Adipose tissue (tissue), 3 donors: Measurements from ENCODE around the gene ERCC2. TPM values are rescaled to one million over a fixed set of nuclear protein-coding genes. Genes with fewer than 3 reads are reported as not detected.
A peak's percentile ranks its signal among the peaks of the same experiment; 100 is the strongest.
"Not testable (repeated sequence)": the region's sequence is repeated elsewhere in the genome, so short reads cannot be mapped to it uniquely, and the experiment has no call there.

Experiments used
- H3K27ac ChIP-seq: one replicate; pipeline ENCODE4 v1.5.1; 2013; ENCODE audit warnings: low read depth, low read length
- WGBS, 3 donors: extraction: QIAGEN DNeasy Blood & Tissue Kit; methylation state at CpG; one replicate each; pipeline ENCODE4 v1.1.7; 2013; 5-methylcytosine and 5-hydroxymethylcytosine counted together
- polyA plus RNA-seq, 3 donors: library from polyadenylated mRNA; stranded (reverse); fragments of 200-250 nt; gene quantifications; one replicate each; pipeline ENCODE4 v1.2.3, GENCODE V29; 2013
- donor health status: healthy with polysubstance abuse.
- donor health status: Bipolar disorder and iron deficiency.
- donor health status: healthy.

ERCC2 gene
- 1 to 10 TPM; 5.6 to 9.1 (median 7.3) TPM for polyA plus RNA-seq

DNA sequence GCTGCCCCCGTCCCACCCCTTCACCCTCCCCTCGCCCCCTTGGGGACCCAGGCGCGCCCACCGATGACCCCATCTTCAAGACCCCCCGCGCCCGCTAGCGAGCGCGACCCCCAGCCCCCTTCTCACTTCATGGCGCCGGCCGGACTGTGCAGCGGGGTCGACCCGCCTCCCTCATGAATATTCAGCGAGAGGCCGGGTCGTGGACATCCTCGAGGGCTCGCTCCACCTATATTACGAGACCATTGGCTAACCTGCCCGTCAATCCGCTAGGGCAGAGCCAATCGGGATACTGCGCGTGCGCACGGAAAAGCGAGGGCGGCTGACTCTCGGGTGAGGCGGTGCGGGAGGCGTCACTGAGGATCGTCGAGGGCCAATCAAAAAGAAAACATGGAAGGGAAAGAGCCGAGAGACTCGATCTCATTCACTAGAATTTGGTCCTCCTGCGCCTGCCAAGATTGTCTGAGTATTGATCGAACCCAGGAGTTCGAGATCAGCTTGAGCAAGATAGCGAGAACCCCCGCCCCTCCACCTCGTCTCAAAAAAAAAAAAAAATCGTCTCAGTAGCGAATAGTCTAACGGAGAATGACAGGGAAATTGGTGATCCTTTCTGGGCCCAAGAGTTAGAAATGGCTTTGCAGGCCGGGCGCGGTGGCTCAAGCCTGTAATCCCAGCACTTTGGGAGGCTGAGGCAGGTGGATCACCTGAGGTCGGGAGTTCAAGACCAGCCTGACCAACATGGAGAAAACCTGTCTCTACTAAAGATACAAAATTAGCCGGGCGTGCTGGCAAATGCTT lies at the start of gene ERCC2:
Gene ERCC2 (minus strand): TSS at position 164 of the 795 bp plus-strand sequence. CDS start 33 bp downstream, at position 131.
- 3 to 4% (median 4%) methylated on average over 55 of the region's 55 CpGs for WGBS, 3 donors
- no peak within 1 kb of the TSS for H3K27ac ChIP-seq

DNA sequence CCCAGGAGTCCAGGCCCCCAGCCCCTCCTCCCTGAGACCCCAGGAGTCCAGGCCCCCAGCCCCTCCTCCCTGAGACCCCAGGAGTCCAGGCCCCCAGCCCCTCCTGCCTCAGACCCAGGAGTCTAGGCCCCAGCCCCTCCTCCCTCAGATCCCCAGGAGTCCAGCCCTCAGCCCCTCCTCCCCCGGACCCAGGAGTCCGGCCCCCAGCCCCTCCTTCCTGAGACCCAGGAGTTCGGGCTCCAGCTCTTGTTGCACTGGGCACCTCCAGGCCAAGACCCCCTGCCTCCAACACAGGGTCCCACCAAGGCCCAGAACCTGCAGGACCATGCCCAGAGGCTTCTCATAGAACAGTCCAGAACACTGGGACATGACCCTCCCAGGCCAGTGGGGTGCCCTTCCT lies 49.5 kb upstream of the ERCC2 start:
- 38 to 63% (median 45%) methylated on average over 3 of the region's 3 CpGs for WGBS, 3 donors
- no peak overlapping the region for H3K27ac ChIP-seq

GRCh38 chr19:45419396-45419795 lies 49.0 kb upstream of the ERCC2 start:
- 23 to 46% (median 32%) methylated on average over 4 of the region's 4 CpGs for WGBS, 3 donors
- H3K27ac ChIP-seq = no peak overlapping the region

- H3K27ac ChIP-seq = no peak overlapping the region
- 58 to 85% (median 59%) methylated on average over 9 of the region's 9 CpGs for whole genome bisulfite sequencing, 3 donors
Observed at GRCh38 chr19:45418802-45419201, 48.4 kb upstream of the ERCC2 start.

GRCh38 chr19:45417151-45417550 lies 46.8 kb upstream of the ERCC2 start:
- H3K27ac ChIP-seq = no peak overlapping the region
- 64 to 95% (median 84%) methylated on average over 4 of the region's 4 CpGs for WGBS, 3 donors

DNA sequence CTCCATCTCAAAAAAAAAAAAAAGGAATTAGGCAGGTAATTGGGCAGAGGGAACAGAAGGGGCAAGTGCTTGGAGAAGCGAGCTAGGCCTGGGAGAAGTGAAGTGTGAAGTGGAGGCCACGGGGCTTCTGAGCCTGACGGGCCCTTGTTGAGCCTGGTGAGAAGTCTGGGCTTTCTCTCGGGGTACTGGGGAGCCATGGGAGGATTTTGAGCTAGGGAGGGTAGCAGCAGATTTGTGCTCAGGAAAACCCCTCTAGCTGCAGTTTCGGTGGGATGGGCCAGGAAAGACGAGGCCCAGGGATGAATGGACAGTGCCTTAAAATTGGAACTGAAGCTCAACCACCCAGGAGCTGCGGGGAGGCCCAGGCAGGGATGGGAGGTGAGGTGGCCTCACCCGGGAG lies 44.1 kb upstream of the ERCC2 start:
- 90 to 97% (median 93%) methylated on average over 8 of the region's 8 CpGs for WGBS, 3 donors
- no peak overlapping the region for H3K27ac ChIP-seq

- H3K27ac ChIP-seq = no peak overlapping the region
- WGBS, 3 donors = 90 to 94% (median 90%) methylated on average over 6 of the region's 6 CpGs
Observed at GRCh38 chr19:45413497-45413896, 43.1 kb upstream of the ERCC2 start.

DNA sequence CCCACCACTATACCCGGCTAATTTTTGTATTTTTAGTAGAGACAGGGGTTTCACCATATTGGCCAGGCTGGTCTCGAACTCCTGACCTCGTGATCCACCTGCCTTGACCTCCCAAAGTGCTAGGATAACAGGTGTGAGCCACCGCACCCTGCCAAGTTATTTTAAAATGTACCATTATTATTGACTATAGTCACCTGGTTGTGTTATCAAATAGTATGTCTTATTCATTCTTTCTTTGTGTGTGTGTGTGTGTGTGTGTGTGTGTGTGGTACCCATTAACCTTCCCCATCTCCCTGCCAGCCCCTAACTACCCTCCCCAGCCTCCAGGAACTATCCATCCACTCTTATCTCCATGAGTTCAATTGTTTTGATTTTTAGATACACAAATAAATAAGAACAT lies 40.0 kb upstream of the ERCC2 start:
- not testable (repeated sequence) for H3K27ac ChIP-seq
- WGBS, 3 donors = 91 to 98% (median 92%) methylated on average over 4 of the region's 4 CpGs

GRCh38 chr19:45409557-45409920 lies 39.2 kb upstream of the ERCC2 start:
- WGBS, 3 donors = 43 to 60% (median 54%) methylated on average over 4 of the region's 4 CpGs

GRCh38 chr19:45408830-45409556 lies 38.6 kb upstream of the ERCC2 start:
- WGBS, 3 donors = 80 to 85% (median 84%) methylated on average over 15 of the region's 15 CpGs

More at GRCh38 chr19:45409557-45409920, 39.2 kb upstream of the ERCC2 start:
- no peak overlapping the region for H3K27ac ChIP-seq

GRCh38 chr19:45408121-45408520 lies 37.7 kb upstream of the ERCC2 start:
- WGBS, 3 donors = 86 to 94% (median 89%) methylated on average over 8 of the region's 8 CpGs
- no peak overlapping the region for H3K27ac ChIP-seq

More at GRCh38 chr19:45408830-45409556, 38.6 kb upstream of the ERCC2 start:
- H3K27ac ChIP-seq = no peak overlapping the region

GRCh38 chr19:45407585-45407984 lies 37.2 kb upstream of the ERCC2 start:
- 76 to 86% (median 81%) methylated on average over 5 of the region's 5 CpGs for WGBS, 3 donors
- not testable (repeated sequence) for H3K27ac ChIP-seq

DNA sequence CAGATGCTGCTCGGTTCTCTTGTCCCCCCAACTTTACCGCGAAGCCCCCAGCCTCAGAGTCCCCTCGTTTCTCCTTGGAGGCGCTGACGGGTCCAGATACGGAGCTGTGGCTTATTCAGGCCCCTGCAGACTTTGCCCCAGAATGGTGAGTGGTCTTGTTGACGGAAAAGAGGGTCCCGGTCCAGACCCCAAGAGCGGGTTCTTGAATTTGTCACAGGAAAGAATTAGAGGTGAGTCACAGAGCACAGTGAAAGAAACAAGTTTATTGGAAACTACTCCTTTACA lies 36.7 kb upstream of the ERCC2 start:
- WGBS, 3 donors = 1 to 3% (median 1%) methylated on average over 10 of the region's 10 CpGs
- no peak overlapping the region for H3K27ac ChIP-seq

DNA sequence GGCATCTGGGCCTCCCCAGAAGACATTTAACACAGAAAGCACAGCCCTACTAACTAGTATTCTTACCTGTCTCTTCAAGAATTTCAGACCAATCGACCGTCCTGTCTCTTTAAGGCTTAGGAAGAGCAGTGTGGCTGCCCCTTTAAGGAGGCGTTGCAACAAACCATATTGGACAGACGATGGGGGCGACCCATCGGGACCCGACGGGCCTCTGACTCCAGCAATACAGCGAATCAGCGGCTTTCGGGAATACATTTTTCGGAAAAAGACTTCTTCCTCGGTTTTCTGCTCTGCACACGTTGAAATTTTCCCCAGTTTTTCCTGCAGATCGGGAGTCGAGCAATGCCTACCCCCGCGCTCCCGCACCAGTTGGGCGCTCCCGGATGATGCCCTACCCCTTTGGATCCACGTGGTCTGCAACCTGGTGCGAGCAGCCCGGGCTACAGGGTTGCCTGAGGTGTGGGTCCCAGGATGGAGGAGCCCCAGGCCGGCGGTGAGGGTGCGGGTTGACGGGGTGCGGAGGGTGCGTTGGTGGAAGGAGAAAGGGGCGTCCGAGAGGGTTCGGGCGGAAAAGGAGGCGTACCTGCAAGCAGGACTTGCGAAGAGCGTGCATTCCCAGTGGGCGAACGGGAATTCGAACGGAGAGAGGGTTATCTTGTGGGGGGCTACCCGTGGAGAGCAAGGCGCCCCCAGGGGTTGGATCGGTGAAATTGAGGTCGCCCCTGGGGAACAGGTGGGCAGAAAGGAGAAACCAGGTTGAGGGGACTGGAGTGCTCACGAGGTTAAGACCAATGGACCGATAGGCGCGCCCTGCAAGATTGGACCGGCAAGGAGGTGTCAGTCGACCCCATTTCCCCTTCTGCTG lies 36.1 kb upstream of the ERCC2 start, which contains the start of gene POLR1G:
Gene POLR1G (plus strand): TSS at position 419 of the 865 bp plus-strand sequence. CDS start 53 bp downstream, at position 472.
- WGBS, 3 donors = 0 to 1% (median 0%) methylated on average over 51 of the region's 51 CpGs
- H3K27ac ChIP-seq = peak within 1 kb of the TSS; percentile 23

DNA sequence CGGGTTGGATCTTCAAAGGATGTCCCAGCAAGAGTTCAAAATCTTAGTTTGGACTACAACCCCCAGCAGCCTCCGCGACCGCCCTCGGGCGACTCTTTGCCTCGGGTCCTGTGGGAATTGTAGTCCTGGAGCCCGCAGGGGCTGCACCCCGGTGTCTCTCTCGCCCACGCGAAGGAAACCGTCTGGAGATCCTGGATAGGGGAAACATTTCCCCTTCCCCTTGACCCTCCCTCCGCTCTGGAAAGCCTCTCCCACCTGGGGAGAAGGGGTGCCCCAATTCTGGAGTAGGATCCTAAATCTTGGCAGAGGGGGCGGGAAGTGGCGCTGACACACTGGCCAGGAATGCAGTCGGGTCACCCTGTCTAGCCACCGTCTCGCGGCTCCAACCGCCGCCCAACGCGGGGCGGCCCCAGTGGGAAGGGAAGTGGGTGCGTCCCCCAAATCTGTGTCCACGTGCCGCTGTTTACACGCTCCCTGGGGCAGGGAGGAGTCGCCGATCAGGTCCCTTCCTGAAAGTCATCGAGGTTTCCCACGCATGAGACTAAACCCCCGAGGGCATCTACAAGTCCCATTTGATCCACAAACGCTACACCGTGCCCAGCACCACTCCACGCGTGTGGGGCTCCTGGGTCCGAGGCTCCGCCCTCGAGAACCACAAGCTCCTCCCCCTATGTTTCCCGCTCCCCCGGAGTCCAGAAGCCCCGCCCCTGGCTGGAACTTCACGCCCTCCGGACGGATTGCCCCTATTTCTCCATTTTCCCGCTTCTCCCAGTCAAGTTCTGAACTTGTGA lies 35.3 kb upstream of the ERCC2 start:
- H3K27ac ChIP-seq = peak overlapping the region; percentile 23
- 0 to 1% (median 1%) methylated on average over 47 to 48 of the region's 48 CpGs for WGBS, 3 donors

DNA sequence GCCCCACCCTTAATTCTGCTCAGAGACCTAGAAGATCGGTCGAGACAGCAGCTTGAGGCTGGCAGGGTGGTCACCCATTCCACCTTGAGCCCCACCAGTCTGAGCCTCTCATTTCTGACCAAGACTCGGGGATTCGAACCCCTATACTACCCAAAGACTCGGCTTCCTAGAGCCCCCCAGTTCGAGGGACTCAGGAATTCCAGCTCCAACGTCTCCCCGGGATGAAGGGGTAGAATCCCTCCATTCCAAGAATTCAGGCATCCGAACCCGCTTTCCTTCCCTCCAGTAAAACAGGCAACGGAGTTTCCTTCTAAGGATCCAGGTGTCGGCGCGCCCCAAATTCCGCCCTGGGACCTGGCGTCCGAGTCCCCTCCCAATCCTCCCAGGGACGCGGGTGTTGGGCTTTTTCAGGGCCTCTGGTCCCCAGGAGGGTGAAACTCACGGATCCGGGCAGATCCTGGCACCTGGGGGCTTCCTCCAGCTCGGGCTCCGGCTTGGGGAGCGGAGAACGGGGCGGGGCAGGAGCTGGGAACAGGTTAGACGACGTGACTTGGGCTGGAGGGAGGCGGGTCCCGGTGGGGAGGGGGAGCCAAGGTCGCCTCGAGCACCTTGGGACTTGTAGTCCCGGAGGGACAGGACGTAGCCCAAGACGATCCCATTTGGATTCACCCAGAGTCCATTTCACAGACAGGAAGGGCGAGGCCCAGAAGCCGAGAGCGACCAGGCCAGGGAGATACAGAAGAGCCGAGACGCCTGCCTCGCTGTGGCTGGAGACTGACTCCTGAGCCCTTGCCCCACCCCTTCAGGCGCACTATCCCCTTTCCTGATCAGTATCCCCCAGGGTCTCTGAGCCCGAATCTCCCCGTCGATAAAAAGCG lies 34.4 kb upstream of the ERCC2 start, which contains the start of gene PPP1R13L:
Gene PPP1R13L (minus strand): TSS at position 513 of the 878 bp plus-strand sequence. CDS start 6,751 bp downstream, outside the sequence.
- 2 to 9% (median 5%) methylated on average over 46 of the region's 46 CpGs for WGBS, 3 donors
- peak within 1 kb of the TSS; percentile 23 for H3K27ac ChIP-seq
